Prostate gland (tissue), 2 donors: ENCODE measurements around the gene CD151. TPM values are rescaled to one million over a fixed set of nuclear protein-coding genes. Genes with fewer than 3 reads are reported as not detected.

Experiments used
- DNase-seq: peaks from one replicate; pipeline ENCODE4 v3.0.0-alpha.2; 2019; ENCODE audit warnings: low spot score
- H3K27ac ChIP-seq, 2 donors: fragments of 200-600 bp; sonication (generic); 2 replicates each; pipeline ENCODE4 v1.5.1; 2017 to 2019
- H3K27me3 ChIP-seq: fragments of 200-600 bp; sonication (generic); replicated peaks from 2 replicates; pipeline ENCODE4 v1.5.1; 2019; ENCODE audit not compliant: insufficient read depth
- H3K36me3 ChIP-seq, 2 donors: fragments of 200-600 bp; sonication (generic); 1 replicate in 1 of 2; 2 replicates in 1 of 2; pipeline versions ENCODE4 v1.5.1 to v1.8.1; 2017 to 2019
- H3K4me1 ChIP-seq: fragments of 200-600 bp; sonication (generic); replicated peaks from 2 replicates; pipeline ENCODE4 v1.5.1; 2019
- H3K4me3 ChIP-seq, 2 donors: fragments of 200-600 bp; sonication (generic); 2 replicates each; pipeline ENCODE4 v1.5.1; 2017 to 2019
- H3K9me3 ChIP-seq: fragments of 200-600 bp; sonication (generic); 2 replicates; pipeline ENCODE4 v1.5.1; 2017
- CTCF ChIP-seq, 4 experiments: fragments of 200-600 bp in 2 of 4; fragments of 450-650 bp in 2 of 4; sonication (generic) in 2 of 4; IDR thresholded peaks; 1 replicate in 3 of 4; 2 replicates in 1 of 4; pipeline ENCODE4 v1.5.1; 2016 to 2019; ENCODE audit warnings: antibody characterized with exemption in 4 of 4, mild to moderate bottlenecking in 2 of 4, moderate library complexity in 2 of 4
- POLR2A ChIP-seq: fragments of 450-650 bp; IDR thresholded peaks from one replicate; pipeline ENCODE4 v1.6.1; 2016; ENCODE audit warnings: antibody characterized with exemption, mild to moderate bottlenecking
- POLR2AphosphoS5 ChIP-seq: sonication (generic); formaldehyde crosslinking; IDR thresholded peaks from one replicate; pipeline ENCODE4 v1.6.1; 2017; ENCODE audit warnings: antibody characterized with exemption
- WGBS: methylation state at CpG from one replicate; pipeline ENCODE4 v1.1.5; 2018; 5-methylcytosine and 5-hydroxymethylcytosine counted together
- intact Hi-C: fragments of 100-400 bp; cut with DNase I; formaldehyde crosslinking; loops from one replicate; pipeline ENCODE4 v1.14.2; 2022
- total RNA-seq, 2 donors: library from RNA; depleted of rRNA; stranded (reverse); fragments of >200 nt; gene quantifications; one replicate each; pipeline ENCODE4 v1.1.0, GENCODE V29; 2016

The CD151 gene
- total RNA-seq, 2 donors from 2014 or later = 313 to 362 TPM

GRCh38 chr11:831118-831864, 1.5 kb upstream of the CD151 start:
- peaks cover 38% of the 10 kb centered on the region for H3K4me1 ChIP-seq
- TF ChIP-seq POLR2A = no peak
- no peak for TF ChIP-seq CTCF (IDR thresholded peaks at IDR 0.05)
- TF ChIP-seq POLR2AphosphoS5 = no peak
- intact Hi-C loops = no loop called here
- no peak overlapping the region for H3K27ac ChIP-seq
- DNase-seq = no peak
- no peaks in the 10 kb centered on the region for H3K9me3 ChIP-seq
- WGBS = 73% methylated on average over 25 of the region's 31 CpGs
- H3K27me3 ChIP-seq = no peaks in the 10 kb centered on the region
- H3K4me3 ChIP-seq = no peak overlapping the region
- no peaks in the 10 kb centered on the region for H3K36me3 ChIP-seq

GRCh38 chr11:831961-832528, 707 bp upstream of the CD151 start:
- Histone ChIP-seq H3K27ac (peak overlapping the region; percentile 76 to 77), H3K36me3 (no peaks in the 10 kb centered on the region), H3K4me3 (peak overlapping the region; percentile 63 to 79), H3K4me1 (peaks cover 32% of the 10 kb centered on the region), H3K27me3 (no peaks in the 10 kb centered on the region), H3K9me3 (no peaks in the 10 kb centered on the region)
- TF ChIP-seq POLR2AphosphoS5 (no peak), CTCF (IDR thresholded peaks at IDR 0.05) (no peak), POLR2A (no peak)
- DNase-seq = no peak
- intact Hi-C loops = no loop called here
- 77% methylated on average over 23 of the region's 23 CpGs for WGBS

GRCh38 chr11:833114-833791, 501 bp downstream of the CD151 start:
- Histone ChIP-seq H3K9me3 (no peaks in the 10 kb centered on the region), H3K36me3 (no peaks in the 10 kb centered on the region), H3K4me3 (peak overlapping the region; percentile 63 to 79), H3K4me1 (peaks cover 27% of the 10 kb centered on the region), H3K27me3 (no peaks in the 10 kb centered on the region), H3K27ac (peak overlapping the region; percentile 76 to 77)
- WGBS = under 1% methylated on average over 30 of the region's 55 CpGs
- intact Hi-C loops = no loop called here
- DNase-seq = no peak
- TF ChIP-seq POLR2A (peak; percentile 39), CTCF (IDR thresholded peaks at IDR 0.05) (no peak)

GRCh38 chr11:833849-834311, 1.1 kb downstream of the CD151 start:
- WGBS = 61% methylated on average over 9 of the region's 9 CpGs
- H3K9me3 ChIP-seq = no peaks in the 10 kb centered on the region
- H3K27me3 ChIP-seq = no peaks in the 10 kb centered on the region
- H3K36me3 ChIP-seq = no peaks in the 10 kb centered on the region
- TF ChIP-seq POLR2A (no peak), POLR2AphosphoS5 (no peak), CTCF (IDR thresholded peaks at IDR 0.05) (no peak)
- no peak for DNase-seq
- peak overlapping the region; percentile 63 to 79 for H3K4me3 ChIP-seq
- H3K27ac ChIP-seq = peak overlapping the region; percentile 76 to 77
- H3K4me1 ChIP-seq = peaks cover 27% of the 10 kb centered on the region
- intact Hi-C loops = no loop called here
